ENCODE results near the gene PANK1. TPM values are rescaled to one million over a fixed set of nuclear protein-coding genes. Genes with fewer than 3 reads are reported as not detected.

The PANK1 gene
- total and polyA plus RNA-seq, 2 of the 4 experiments (the other 2 are of a cell fraction) = 3.0 to 8.8 TPM

DNA sequence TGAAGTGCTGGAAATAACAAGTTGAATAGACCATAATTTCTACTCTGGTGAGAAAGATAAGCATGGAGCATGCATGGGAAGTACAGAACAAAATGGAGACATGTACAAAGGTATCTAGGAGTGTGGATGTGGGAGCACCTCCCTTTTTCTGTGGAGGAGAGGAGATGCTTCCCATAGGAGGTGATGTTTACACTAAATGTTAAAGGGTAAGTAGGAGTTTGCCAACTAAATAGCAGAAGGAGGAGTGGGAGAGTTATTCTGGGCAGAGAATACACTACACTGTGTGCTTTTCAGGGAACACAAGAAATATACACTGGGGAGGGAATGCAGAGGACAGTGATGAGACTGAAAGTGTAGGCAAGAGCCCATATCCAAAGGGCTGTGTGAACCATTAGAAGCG, 21.1 kb upstream of the PANK1 start:
- CTCF ChIA-PET = no interaction called here

More for the DNA sequence above, 21.1 kb upstream of the PANK1 start:
- dilution Hi-C loops (cut with HindIII; ENCODE audit: low sequenced_read_pairs, unreplicated experiment) = no loop called here
- Histone ChIP-seq H3K4ac (ENCODE audit: low read depth, low read length) (no peak overlapping the region), H2AK5ac (ENCODE audit: low read depth, low read length) (no peak overlapping the region), H2AFZ (replicated peaks; ENCODE audit: low read length, poor library complexity) (no peak overlapping the region), H2BK20ac (ENCODE audit: low read depth, low read length) (no peak overlapping the region), H3K36me3 (ENCODE audit: control insufficient read depth, insufficient read depth, low read length) (no peaks in the 10 kb centered on the region), H3K9me1 (ENCODE audit: insufficient read depth, low read length) (no peaks in the 10 kb centered on the region), H3K4me1 (ENCODE audit: control insufficient read depth, insufficient read depth, low read length) (peaks cover 3% of the 10 kb centered on the region), H3K27ac (ENCODE audit: insufficient read depth, low read length) (no peak overlapping the region), H3K4me2 (ENCODE audit: low read depth, low read length) (no peak overlapping the region), H4K20me1 (ENCODE audit: insufficient read depth, low read length) (no peaks in the 10 kb centered on the region), H3K4me3 (ENCODE audit: insufficient read depth, low read depth, low read length) (no peak overlapping the region), H3K9me3 (ENCODE audit: control insufficient read depth, insufficient read depth, low read length) (no peaks in the 10 kb centered on the region), H3K23ac (ENCODE audit: low read depth, low read length) (no peak overlapping the region), H2BK5ac (ENCODE audit: low read depth, low read length, poor library complexity, severe bottlenecking) (no peak overlapping the region), H3K79me1 (ENCODE audit: low read depth in 1 of 2, low read length in 2 of 2) (no peaks in the 10 kb centered on the region), H3K14ac (replicated peaks; ENCODE audit: low read depth, low read length) (no peak overlapping the region), H4K91ac (ENCODE audit: insufficient read depth, low read depth, low read length) (no peak overlapping the region), H2AK9ac (replicated peaks; ENCODE audit: low read depth, low read length, poor library complexity) (no peak overlapping the region), H3K56ac (ENCODE audit: extremely low read depth, insufficient read depth, low read length) (no peak overlapping the region), H2BK15ac (ENCODE audit: low read depth, low read length) (no peak overlapping the region), H3K27me3 (ENCODE audit: control insufficient read depth, insufficient read depth, low read length) (no peaks in the 10 kb centered on the region; the same call in 1 of the 2 replicates), H3K18ac (ENCODE audit: low read depth, low read length) (no peak overlapping the region), H2BK120ac (ENCODE audit: low read depth, low read length) (no peak overlapping the region), H4K8ac (ENCODE audit: low read depth in 2 of 2, low read length in 2 of 2) (no peak overlapping the region), H4K5ac (ENCODE audit: low read depth, low read length) (no peak overlapping the region), H3K9ac (ENCODE audit: low read depth, low read length) (no peak overlapping the region)
- TF ChIP-seq, protein P1, sequence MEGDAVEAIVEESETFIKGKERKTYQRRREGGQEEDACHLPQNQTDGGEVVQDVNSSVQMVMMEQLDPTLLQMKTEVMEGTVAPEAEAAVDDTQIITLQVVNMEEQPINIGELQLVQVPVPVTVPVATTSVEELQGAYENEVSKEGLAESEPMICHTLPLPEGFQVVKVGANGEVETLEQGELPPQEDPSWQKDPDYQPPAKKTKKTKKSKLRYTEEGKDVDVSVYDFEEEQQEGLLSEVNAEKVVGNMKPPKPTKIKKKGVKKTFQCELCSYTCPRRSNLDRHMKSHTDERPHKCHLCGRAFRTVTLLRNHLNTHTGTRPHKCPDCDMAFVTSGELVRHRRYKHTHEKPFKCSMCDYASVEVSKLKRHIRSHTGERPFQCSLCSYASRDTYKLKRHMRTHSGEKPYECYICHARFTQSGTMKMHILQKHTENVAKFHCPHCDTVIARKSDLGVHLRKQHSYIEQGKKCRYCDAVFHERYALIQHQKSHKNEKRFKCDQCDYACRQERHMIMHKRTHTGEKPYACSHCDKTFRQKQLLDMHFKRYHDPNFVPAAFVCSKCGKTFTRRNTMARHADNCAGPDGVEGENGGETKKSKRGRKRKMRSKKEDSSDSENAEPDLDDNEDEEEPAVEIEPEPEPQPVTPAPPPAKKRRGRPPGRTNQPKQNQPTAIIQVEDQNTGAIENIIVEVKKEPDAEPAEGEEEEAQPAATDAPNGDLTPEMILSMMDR (conservative IDR thresholded peaks at IDR 0.05; ENCODE audit: low read depth, low read length) = no peak
- no peak for TF ChIP-seq POLR2A (IDR thresholded peaks at IDR 0.05; ENCODE audit: low read depth, low read length)
- no peak for TF ChIP-seq RFX5 (IDR thresholded peaks at IDR 0.05; ENCODE audit: low read depth, low read length)
- in situ Hi-C loops (cut with MboI; ENCODE audit: low sequenced_read_pairs) = no loop called here
- 67% methylated on average over 1 of the region's 1 CpG; no CpG with 5 or more reads in 1 of the 2 experiments for WGBS, 2 experiments (ENCODE audit: extremely low coverage in 2 of 2, insufficient read length in 1 of 2)
- BruUV-seq (replicated peaks) = no TSS peak
- intact Hi-C loops (cut with micrococcal nuclease) = no loop called here
- POLR2A ChIA-PET (ENCODE audit: unreplicated experiment) = no interaction called here
- DNase-seq (no peak), ATAC-seq (ENCODE audit: low read depth) (no peak)

Measured in IMR-90 (cell line).